ENCODE data around the gene HS1BP3.

HS1BP3 gene

DNA sequence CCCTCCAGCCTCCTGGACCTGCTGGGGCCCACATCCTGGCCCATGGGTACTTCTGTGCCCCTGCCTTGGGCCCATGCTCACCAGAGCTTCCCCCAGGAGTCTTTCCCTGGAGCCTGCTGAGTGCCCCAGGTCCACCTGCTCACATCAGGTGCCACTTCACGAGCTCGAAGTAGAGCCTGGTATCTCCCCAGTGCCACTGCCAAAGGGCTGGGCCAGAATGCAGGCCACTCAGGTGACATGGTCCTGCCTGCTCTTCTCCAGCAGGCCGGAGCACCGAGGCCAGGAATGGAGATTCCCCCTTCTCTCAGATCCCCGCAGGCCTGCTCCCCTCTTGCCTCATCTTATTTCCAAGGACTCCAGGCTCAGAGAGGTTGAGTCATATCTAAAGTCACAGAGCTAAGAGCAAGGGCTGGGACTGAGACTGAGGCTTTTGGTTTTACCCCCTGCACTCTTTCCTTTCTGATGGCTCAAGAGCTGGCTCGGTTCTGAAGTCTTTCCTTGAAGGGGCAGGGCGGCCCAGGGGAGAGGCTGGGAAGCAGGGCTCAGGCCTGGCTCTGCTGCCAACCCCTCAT is 79.2 kb downstream of the HS1BP3 start:
- H3K9ac ChIP-seq: no peak overlapping the region
- TF ChIP-seq CTCF (conservative IDR thresholded peaks at IDR 0.05; ENCODE audit: low read depth, low read length): no peak
- no peaks in the 10 kb centered on the region for H3K36me3 ChIP-seq (ENCODE audit: insufficient read depth)
- H3K79me2 ChIP-seq (ENCODE audit: insufficient read depth, low read depth): no peaks in the 10 kb centered on the region
- no peak overlapping the region for H3K27ac ChIP-seq
- no peak overlapping the region for H2AFZ ChIP-seq (ENCODE audit: low read depth)
- peaks cover 10% of the 10 kb centered on the region for H3K4me1 ChIP-seq (ENCODE audit: low read depth, poor library complexity, severe bottlenecking)
- no peaks in the 10 kb centered on the region for H3K27me3 ChIP-seq (ENCODE audit: insufficient read depth, low read depth)
- no peak overlapping the region for H3K4me3 ChIP-seq (IDR thresholded peaks at IDR 0.05; ENCODE audit: insufficient read depth, low read depth, low read length)
- H3K4me2 ChIP-seq: no peak overlapping the region
- no peaks in the 10 kb centered on the region for H4K20me1 ChIP-seq (ENCODE audit: insufficient read depth)

DNA sequence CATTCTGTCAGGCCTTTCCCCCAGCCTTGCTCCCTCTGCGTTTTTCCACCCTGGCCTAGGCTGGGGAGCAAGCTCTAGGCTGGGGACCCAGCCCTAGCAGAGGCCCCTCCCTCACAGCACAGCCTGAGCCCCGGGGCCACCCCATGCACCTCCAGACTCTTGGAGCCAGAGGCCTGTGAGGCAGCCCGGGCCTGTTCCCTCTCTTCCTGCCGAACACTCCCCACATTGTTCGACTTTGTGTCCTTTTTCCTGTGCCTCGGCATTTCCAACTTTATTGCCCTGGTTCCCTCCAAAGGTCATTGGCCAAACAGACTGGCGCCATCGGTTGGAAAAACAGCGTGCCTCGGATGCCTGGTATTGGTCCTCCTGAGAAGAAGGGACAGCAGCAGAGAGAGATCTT is 79.7 kb downstream of the HS1BP3 start:
- Histone ChIP-seq H3K27me3 (ENCODE audit: insufficient read depth, low read depth) (no peaks in the 10 kb centered on the region), H3K4me2 (no peak overlapping the region), H3K4me3 (IDR thresholded peaks at IDR 0.05; ENCODE audit: insufficient read depth, low read depth, low read length) (no peak overlapping the region), H3K27ac (no peak overlapping the region), H2AFZ (ENCODE audit: low read depth) (no peak overlapping the region), H3K79me2 (ENCODE audit: insufficient read depth, low read depth) (no peaks in the 10 kb centered on the region), H3K4me1 (ENCODE audit: low read depth, poor library complexity, severe bottlenecking) (peaks cover 5% of the 10 kb centered on the region), H3K36me3 (ENCODE audit: insufficient read depth) (no peaks in the 10 kb centered on the region), H4K20me1 (ENCODE audit: insufficient read depth) (no peaks in the 10 kb centered on the region), H3K9ac (no peak overlapping the region)
- TF ChIP-seq CTCF (conservative IDR thresholded peaks at IDR 0.05; ENCODE audit: low read depth, low read length): no peak

GRCh38 chr2:20570249-20570648 is 80.6 kb downstream of the HS1BP3 start:
- Histone ChIP-seq H3K4me1 (ENCODE audit: low read depth, poor library complexity, severe bottlenecking) (no peaks in the 10 kb centered on the region), H3K4me2 (no peak overlapping the region), H3K27me3 (ENCODE audit: insufficient read depth, low read depth) (no peaks in the 10 kb centered on the region), H3K4me3 (IDR thresholded peaks at IDR 0.05; ENCODE audit: insufficient read depth, low read depth, low read length) (no peak overlapping the region), H2AFZ (ENCODE audit: low read depth) (no peak overlapping the region), H3K79me2 (ENCODE audit: insufficient read depth, low read depth) (no peaks in the 10 kb centered on the region), H3K27ac (no peak overlapping the region), H4K20me1 (ENCODE audit: insufficient read depth) (no peaks in the 10 kb centered on the region), H3K9ac (no peak overlapping the region), H3K36me3 (ENCODE audit: insufficient read depth) (no peaks in the 10 kb centered on the region)
- no peak for TF ChIP-seq CTCF (conservative IDR thresholded peaks at IDR 0.05; ENCODE audit: low read depth, low read length)

GRCh38 chr2:20569464-20570223 is 81.3 kb downstream of the HS1BP3 start:
- H3K4me1 ChIP-seq (ENCODE audit: low read depth, poor library complexity, severe bottlenecking): no peaks in the 10 kb centered on the region
- H3K4me3 ChIP-seq (IDR thresholded peaks at IDR 0.05; ENCODE audit: insufficient read depth, low read depth, low read length): no peak overlapping the region
- no peak for TF ChIP-seq CTCF (conservative IDR thresholded peaks at IDR 0.05; ENCODE audit: low read depth, low read length)
- no peaks in the 10 kb centered on the region for H3K27me3 ChIP-seq (ENCODE audit: insufficient read depth, low read depth)
- no peaks in the 10 kb centered on the region for H4K20me1 ChIP-seq (ENCODE audit: insufficient read depth)
- H2AFZ ChIP-seq (ENCODE audit: low read depth): no peak overlapping the region
- H3K4me2 ChIP-seq: no peak overlapping the region
- H3K27ac ChIP-seq: no peak overlapping the region
- H3K36me3 ChIP-seq (ENCODE audit: insufficient read depth): no peaks in the 10 kb centered on the region
- H3K79me2 ChIP-seq (ENCODE audit: insufficient read depth, low read depth): no peaks in the 10 kb centered on the region
- H3K9ac ChIP-seq: no peak overlapping the region

Measured in KMS-11 (cell line).